Esophagus squamous epithelium (tissue), 5 donors: Measurements from ENCODE around the gene OPCML. TPM values are rescaled to one million over a fixed set of nuclear protein-coding genes. Genes with fewer than 3 reads are reported as not detected.
A peak's percentile ranks its signal among the peaks of the same experiment; 100 is the strongest.

ENCODE experiments used
- DNase-seq: peaks from one replicate; lab custom pipeline; 2025; lab: John Stamatoyannopoulos, UW
- H3K27ac ChIP-seq, 4 donors: fragments of 200-600 bp; sonication (generic); one replicate each; pipeline ENCODE4 v1.5.1; 2016 to 2019; ENCODE audit warnings: mild to moderate bottlenecking in 1 of 4
- H3K27me3 ChIP-seq, 4 donors: fragments of 200-600 bp; sonication (generic); 1 replicate in 3 of 4; 2 replicates in 1 of 4; pipeline versions ENCODE4 v1.5.1 to v1.6.0; 2017 to 2021; ENCODE audit warnings: antibody characterized with exemption in 1 of 4
- H3K36me3 ChIP-seq, 3 donors: fragments of 200-600 bp; sonication (generic); one replicate each; pipeline ENCODE4 v1.5.1; 2016 to 2019
- H3K4me1 ChIP-seq, 3 donors: fragments of 200-600 bp; sonication (generic); one replicate each; pipeline ENCODE4 v1.5.1; 2017 to 2019
- H3K4me3 ChIP-seq, 4 donors: fragments of 200-600 bp; sonication (generic); 1 replicate in 3 of 4; 2 replicates in 1 of 4; pipeline ENCODE4 v1.5.1; 2016 to 2019; ENCODE audit warnings: mild to moderate bottlenecking in 2 of 4, moderate library complexity in 1 of 4
- H3K9me3 ChIP-seq, 3 donors: fragments of 200-600 bp; sonication (generic); one replicate each; pipeline ENCODE4 v1.5.1; 2016 to 2019
- CTCF ChIP-seq, 6 experiments: fragments of 450-650 bp in 4 of 6; fragments of 200-600 bp in 2 of 6; sonication (generic) in 2 of 6; IDR thresholded peaks; one replicate each; pipeline ENCODE4 v1.5.1; 2016 to 2019; ENCODE audit warnings: antibody characterized with exemption in 6 of 6, mild to moderate bottlenecking in 4 of 6, moderate library complexity in 4 of 6
- POLR2A ChIP-seq, 4 donors: fragments of 450-650 bp; IDR thresholded peaks; one replicate each; pipeline ENCODE4 v1.6.1; 2017; ENCODE audit warnings: antibody characterized with exemption in 4 of 4, mild to moderate bottlenecking in 4 of 4, moderate library complexity in 3 of 4
- WGBS, 2 donors: methylation state at CpG; one replicate each; pipeline ENCODE4 v1.1.5; 2018; 5-methylcytosine and 5-hydroxymethylcytosine counted together
- intact Hi-C: fragments of 100-400 bp; cut with DNase I; formaldehyde crosslinking; loops from one replicate; pipeline ENCODE4 v1.15.0; 2022
- total RNA-seq, 4 donors: library from RNA; depleted of rRNA; stranded (reverse); fragments of >200 nt; gene quantifications; one replicate each; pipeline ENCODE4 v1.1.0, GENCODE V29; 2016
- donor health status: DM: yes; HTN: yes; CAD: no.

OPCML gene
- total RNA-seq, 4 donors from 2014 or later = under 0.01 TPM; not detected in 3

GRCh38 chr11:133064152-133064877 lies 468.0 kb downstream of the OPCML start:
- intact Hi-C loops = no loop called here
- H3K9me3 ChIP-seq = no peaks in the 10 kb centered on the region
- 3 to 4% methylated on average over 12 to 17 of the region's 44 CpGs for WGBS, 2 donors

GRCh38 chr11:133058501-133058900 lies 473.8 kb downstream of the OPCML start:
- WGBS, 2 donors = 51 to 61% methylated on average over 8 of the region's 8 CpGs
- Histone ChIP-seq H3K4me1 (no peaks in the 10 kb centered on the region), H3K36me3 (no peaks in the 10 kb centered on the region), H3K9me3 (no peaks in the 10 kb centered on the region), H3K4me3 (no peak overlapping the region), H3K27ac (no peak overlapping the region), H3K27me3 (peaks cover 0 to 46% (median 0%) of the 10 kb centered on the region in 4 donors)
- no peak for DNase-seq
- intact Hi-C loops = no loop called here
- TF ChIP-seq POLR2A (IDR thresholded peaks at IDR 0.05) (no peak), CTCF (IDR thresholded peaks at IDR 0.05) (no peak)

More at GRCh38 chr11:133064152-133064877, 468.0 kb downstream of the OPCML start:
- TF ChIP-seq POLR2A (IDR thresholded peaks at IDR 0.05) (no peak), CTCF (IDR thresholded peaks at IDR 0.05) (peak in 5 of 6 experiments; percentile 20 to 60 (median 33))
- Histone ChIP-seq H3K4me3 (peak overlapping the region; percentile 38 to 72 (median 57)), H3K27ac (peak overlapping the region; percentile 34 to 74 (median 69)), H3K4me1 (peaks cover 6 to 16% (median 7%) of the 10 kb centered on the region in 3 donors), H3K27me3 (peaks cover 0 to 42% (median 0%) of the 10 kb centered on the region in 4 donors), H3K36me3 (no peaks in the 10 kb centered on the region)
- DNase-seq = no peak

DNA sequence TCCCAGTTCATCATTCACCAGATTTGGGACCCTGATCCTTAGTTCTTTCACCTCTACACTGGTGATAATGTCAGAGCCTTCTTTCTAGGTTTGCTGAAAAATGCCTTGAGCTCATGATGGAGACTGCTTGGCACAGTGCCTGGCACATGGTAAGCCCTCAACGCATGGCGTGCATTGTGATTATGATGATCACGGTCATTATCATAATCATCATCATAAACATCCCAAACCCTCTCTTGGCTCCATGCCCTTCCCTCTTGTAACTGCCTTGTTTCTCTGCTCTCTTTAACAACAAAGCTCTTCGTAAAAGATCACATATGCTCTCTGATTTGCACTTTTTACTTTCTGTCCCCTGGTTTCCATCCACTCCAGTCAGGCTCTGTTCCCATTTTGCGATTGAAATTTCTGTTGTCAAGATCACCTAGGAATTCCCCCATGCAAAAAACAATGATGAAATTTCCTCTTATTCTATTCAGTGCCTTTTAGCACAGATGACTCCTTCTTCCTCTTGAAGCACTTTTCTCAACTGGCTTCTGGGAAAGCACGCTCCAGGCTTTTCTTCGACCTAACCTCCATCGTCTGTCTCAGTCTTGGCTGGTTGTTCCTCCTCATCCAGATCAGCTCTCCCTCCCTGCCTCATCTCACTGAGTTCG lies 479.1 kb downstream of the OPCML start:
- WGBS, 2 donors = 37 to 51% methylated on average over 9 of the region's 9 CpGs
- Histone ChIP-seq H3K9me3 (no peaks in the 10 kb centered on the region), H3K27me3 (peaks cover 0 to 29% (median 0%) of the 10 kb centered on the region in 4 donors), H3K27ac (no peak overlapping the region), H3K4me1 (no peaks in the 10 kb centered on the region), H3K4me3 (no peak overlapping the region), H3K36me3 (no peaks in the 10 kb centered on the region)
- TF ChIP-seq CTCF (IDR thresholded peaks at IDR 0.05) = no peak
- TF ChIP-seq POLR2A (IDR thresholded peaks at IDR 0.05) = no peak
- intact Hi-C loops = no loop called here
- DNase-seq = no peak

GRCh38 chr11:133052537-133052936 lies 479.8 kb downstream of the OPCML start:
- H3K27me3 ChIP-seq = peaks cover 0 to 25% (median 0%) of the 10 kb centered on the region in 4 donors
- H3K9me3 ChIP-seq = no peaks in the 10 kb centered on the region
- TF ChIP-seq POLR2A (IDR thresholded peaks at IDR 0.05) = no peak
- no peak for TF ChIP-seq CTCF (IDR thresholded peaks at IDR 0.05)
- H3K4me3 ChIP-seq = no peak overlapping the region
- 43 to 88% methylated on average over 1 to 2 of the region's 2 CpGs for WGBS, 2 donors
- intact Hi-C loops = no loop called here
- H3K4me1 ChIP-seq = no peaks in the 10 kb centered on the region
- H3K36me3 ChIP-seq = no peaks in the 10 kb centered on the region
- no peak overlapping the region for H3K27ac ChIP-seq
- no peak for DNase-seq
